ENCODE measurements around the gene SEC14L1.

Gene SEC14L1

DNA sequence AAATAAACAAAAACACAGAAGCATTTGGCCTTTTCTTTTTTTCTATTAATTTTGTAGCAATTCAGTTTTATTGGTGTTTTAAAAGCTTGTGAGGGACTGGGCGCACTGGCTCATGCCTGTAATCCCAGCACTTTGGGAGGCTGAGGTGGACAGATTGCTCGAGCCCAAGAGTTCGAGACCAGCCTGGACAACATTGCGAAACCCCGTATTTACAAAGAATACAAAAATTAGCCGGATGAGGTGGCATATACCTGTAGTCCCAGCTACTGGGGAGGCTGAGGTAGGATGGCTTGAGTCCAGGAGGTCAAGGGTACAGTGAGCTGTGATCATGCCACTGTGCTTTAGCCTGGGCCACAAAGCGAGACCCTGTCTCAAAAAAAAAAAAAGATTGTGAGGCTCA lies 53.4 kb downstream of the SEC14L1 start:
- DNase-seq: no peak

DNA sequence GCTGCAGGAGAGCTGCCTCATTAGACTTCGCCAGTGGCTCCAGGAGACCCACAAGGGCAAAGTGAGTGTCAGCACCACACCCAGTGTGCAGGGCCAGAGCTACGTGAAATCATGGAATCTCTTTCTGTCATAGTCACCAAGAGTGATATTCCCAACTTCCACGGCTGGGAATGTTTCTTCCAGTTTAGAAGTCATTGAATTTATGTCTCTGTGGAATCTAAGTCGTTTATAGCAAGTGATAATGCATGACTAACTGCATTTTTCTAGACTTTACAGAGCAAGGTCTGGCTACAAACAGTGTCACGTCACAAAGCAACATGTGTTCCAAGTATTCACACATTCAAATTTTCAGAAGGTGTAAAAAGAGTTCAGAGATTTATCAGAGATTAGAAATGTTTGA lies 55.5 kb downstream of the SEC14L1 start:
- no peak for DNase-seq

- no peak for DNase-seq
Observed at GRCh38 chr17:77197115-77197514, 56.3 kb downstream of the SEC14L1 start.

GRCh38 chr17:77200711-77201110 lies 59.9 kb downstream of the SEC14L1 start:
- no peak for DNase-seq

- no peak for DNase-seq
Observed at GRCh38 chr17:77203436-77203835, 62.7 kb downstream of the SEC14L1 start.

DNA sequence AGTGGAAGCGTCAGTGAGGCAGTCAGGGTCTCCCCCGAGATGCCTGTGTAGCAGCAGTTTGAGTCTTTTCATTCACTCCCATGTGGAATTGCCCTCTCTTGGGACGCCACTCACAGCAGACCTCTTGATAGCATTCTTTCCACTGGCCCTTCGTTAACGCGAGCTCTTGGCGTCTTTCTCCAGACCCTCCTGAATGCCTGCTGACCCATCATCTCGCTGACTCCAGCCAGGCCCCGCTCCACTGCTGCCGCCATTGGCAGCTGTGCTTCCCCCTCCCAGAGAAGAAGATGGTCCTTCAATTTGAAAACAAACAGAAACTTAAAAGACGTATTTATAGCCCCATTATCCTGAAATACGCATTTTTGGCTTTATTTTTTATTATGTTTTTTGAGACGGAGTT lies 63.1 kb downstream of the SEC14L1 start:
- no peak for DNase-seq

DNA sequence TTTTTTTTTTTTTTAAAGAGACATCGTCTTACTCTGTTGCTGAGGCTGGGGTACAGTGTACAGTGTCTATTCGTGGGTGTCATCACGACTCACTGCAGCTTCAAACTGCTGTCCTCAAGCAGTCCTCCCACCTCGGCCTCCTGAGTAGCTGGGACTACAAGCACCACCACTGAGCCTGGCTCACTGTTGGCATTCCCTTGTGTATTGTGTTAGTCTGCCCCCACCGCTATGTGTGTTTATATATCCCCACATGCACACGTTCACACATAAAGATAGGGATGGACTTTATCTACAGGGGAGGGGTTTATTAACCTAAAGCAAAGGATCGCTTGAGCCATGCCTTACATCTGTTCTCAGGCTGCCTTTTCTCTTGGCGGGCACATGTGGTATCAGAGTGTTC lies 63.8 kb downstream of the SEC14L1 start:
- no peak for DNase-seq

DNA sequence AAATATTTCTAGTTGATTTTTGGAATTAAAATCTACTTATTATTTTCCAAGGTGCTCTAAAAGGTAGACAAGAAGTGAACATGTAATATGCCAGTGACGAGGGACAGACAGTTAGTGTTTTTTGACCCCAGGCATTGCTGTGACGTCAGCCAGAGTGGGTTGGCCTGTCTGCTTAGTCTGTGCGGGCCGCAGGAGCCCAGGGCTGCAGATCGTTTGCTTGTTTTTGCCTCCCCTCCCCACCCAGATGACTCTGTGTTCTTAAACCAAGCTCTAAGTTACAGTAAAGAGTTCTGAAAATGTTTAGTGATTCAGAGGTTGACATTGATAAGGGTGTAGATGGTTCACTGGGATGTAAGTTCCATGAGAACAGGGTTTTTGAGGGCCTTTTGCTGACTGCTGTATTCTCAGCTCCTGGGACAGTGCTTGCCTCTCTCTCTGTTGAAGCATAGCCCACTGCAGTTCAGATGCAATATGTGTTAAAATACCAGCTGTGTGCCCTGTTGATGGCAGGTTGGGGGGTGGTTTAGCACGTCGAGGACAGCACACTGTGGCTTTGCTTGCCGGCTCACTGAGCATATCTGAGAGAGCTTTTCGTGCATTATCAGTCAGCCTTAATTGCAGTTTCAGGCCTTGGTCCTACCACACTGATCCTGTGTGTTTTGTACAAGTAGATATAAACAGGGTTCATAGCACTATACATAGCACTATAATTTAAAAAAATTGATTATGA lies 64.8 kb downstream of the SEC14L1 start:
- no peak for DNase-seq

DNA sequence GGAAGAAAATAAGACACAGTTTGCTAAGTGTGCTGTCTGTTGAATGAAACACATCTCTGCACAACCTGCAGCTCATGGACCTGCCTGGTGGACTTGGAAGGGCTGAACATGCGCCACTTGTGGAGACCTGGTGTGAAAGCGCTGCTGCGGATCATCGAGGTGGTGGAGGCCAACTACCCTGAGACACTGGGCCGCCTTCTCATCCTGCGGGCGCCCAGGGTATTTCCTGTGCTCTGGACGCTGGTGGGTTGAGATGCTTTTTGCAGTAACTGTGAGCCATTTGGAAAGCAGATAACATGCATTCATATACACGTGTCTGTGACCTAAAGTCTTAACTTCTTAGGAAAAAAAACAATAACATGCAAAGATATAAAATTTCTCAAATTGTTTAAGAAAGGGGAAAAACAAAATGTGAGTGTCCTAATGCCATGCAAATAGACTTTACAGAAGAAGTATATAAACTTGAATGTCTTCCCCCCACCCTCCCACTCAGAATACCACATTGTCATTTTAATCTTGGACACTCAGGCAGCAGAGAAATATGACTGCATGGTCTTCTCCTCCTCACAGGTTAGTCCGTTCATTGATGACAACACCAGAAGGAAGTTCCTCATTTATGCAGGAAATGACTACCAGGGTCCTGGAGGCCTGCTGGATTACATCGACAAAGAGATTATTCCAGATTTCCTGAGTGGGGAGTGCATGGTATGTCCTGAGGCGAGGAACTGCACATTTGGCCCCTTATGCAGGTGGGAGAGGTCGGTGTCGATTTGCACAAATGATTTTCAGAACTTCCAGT lies 65.6 kb downstream of the SEC14L1 start:
- DNase-seq: no peak

DNA sequence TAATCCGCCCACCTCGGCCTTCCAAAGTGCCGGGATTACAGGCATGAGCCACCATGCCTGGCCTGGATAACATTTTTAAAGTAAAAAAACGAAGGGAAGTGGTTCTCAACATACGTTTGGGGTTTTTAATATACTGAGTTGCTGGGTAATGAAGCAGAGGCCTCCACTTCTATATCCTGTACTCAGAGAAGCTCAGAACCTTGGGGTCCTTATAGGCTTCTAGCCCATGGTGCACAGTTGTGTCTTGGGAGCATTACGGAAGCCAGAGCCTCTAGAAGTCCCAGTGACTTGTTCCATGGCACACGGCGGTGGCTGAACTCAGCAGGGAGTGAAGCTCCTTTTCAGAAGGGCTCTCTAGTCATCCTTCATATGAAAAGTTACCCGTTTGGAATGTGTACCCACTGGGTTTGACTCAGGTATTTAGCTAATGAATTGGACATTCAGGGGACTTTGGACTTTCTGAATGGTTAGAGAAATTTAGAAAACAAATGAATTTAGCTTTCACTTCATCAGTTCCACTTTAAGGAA lies 67.0 kb downstream of the SEC14L1 start:
- no peak for DNase-seq

GRCh38 chr17:77208217-77208808 lies 67.5 kb downstream of the SEC14L1 start:
- DNase-seq: no peak

- DNase-seq: no peak
Observed at GRCh38 chr17:77208856-77209255, 68.1 kb downstream of the SEC14L1 start.

GRCh38 chr17:77209330-77209748 lies 68.6 kb downstream of the SEC14L1 start:
- DNase-seq: no peak

DNA sequence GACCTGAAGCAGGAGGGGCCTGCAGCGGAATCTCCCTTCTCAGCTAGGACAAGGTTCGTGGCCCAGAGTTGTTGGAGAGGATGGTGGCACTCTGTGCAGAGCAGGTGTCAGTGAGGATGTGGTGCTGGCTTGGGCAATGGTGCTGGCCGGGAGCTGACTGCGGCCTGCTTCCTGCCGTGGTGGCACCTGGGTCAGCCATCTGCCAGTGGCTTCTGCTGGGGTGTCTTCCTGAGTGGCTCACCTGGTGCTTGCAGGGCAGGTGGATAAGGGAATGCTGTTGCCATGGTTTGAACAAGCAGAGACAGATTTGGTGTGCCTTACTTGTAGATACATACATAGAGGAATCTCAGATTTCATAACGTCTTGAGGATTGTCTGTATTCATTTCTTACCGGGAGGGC lies 69.6 kb downstream of the SEC14L1 start:
- no peak for DNase-seq

GRCh38 chr17:77210946-77211541 lies 70.3 kb downstream of the SEC14L1 start:
- no peak for DNase-seq

DNA sequence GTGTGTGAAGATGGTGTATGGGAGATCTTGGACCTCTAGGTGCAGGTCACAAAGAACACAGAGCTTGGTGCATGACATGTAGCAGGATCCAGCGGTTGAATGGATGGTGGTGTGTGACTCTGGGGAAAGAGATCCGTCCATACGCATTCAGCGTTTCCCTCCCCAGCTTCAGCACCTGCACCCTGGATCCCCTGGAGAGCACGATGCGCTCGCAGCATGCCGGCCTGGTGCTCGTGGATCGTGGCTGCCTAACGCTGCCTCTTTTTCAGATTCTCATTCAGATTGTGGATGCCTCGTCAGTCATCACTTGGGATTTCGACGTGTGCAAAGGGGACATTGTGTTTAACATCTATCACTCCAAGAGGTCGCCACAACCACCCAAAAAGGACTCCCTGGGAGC lies 70.9 kb downstream of the SEC14L1 start:
- DNase-seq: no peak

- no peak for DNase-seq
Observed at GRCh38 chr17:77212081-77212832, 71.5 kb downstream of the SEC14L1 start.

DNA sequence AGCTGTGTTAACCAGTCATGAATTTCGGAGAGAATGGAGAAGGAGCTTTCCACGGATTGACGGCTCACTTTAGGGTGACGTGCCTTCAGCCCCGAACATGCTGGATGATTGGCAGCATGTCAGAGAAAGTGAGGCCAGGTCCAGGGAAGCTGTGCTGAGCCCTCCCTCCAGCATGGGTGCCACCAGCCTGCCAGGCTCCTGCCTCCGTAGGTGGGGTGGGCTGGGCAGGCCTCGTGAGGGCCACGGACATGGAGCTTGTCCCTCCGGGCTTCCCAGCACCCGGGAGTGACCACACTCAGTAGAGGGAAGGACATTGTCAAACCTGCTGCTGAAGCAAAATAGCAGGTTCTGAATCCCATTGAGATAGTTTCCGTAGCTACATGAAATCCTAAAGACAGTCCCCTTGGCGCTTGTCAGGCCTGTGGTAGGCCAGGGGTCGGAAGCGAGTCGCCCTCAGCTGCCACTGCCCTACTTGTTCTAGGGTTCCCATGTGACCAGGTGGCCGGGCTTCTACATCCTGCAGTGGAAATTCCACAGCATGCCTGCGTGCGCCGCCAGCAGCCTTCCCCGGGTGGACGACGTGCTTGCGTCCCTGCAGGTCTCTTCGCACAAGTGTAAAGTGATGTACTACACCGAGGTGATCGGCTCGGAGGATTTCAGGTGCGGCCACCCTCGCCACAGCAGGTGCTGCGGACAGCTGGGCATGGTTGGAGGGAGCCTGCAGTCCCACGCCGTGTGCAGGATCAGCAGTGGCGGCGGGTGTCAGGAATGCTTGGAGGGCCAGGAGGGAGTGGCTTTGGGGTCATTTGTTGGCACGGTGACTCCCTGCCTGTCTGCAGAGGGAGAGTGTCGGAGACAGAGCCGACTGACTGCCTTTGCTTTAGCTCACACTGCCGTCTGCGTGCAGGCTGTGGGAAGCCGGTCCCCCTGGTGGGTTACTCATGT lies 72.3 kb downstream of the SEC14L1 start:
- DNase-seq: no peak

DNA sequence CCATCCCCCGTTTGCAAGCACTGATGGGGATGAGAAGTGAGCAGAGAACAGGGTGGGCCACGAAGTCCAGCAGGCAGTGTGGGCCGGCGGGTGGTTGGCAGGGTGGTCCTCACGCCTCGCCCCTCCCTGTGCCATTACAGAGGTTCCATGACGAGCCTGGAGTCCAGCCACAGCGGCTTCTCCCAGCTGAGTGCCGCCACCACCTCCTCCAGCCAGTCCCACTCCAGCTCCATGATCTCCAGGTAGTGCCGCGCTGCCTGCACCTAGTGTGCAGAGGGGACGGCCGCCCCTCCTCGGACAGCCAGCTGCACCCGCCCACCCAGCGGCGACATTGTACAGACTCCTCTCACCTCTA lies 73.0 kb downstream of the SEC14L1 start:
- DNase-seq: no peak

- DNase-seq: no peak
Observed at GRCh38 chr17:77214328-77214727, 73.6 kb downstream of the SEC14L1 start.

- DNase-seq: no peak
Observed at GRCh38 chr17:77214743-77215142, 74.0 kb downstream of the SEC14L1 start.

- DNase-seq: no peak
Observed at GRCh38 chr17:77215281-77215680, 74.5 kb downstream of the SEC14L1 start.
